ENCODE data around the gene MT1X. TPM values are rescaled to one million over a fixed set of nuclear protein-coding genes. Genes with fewer than 3 reads are reported as not detected.

The MT1X gene
- total and polyA plus RNA-seq, 2 experiments from 2014 or later, result 113 to 126 TPM

GRCh38 chr16:56645311-56645710 is 37.0 kb upstream of the MT1X start:
- Histone ChIP-seq H3K27me3 (replicated peaks; ENCODE audit: insufficient read depth) (peaks cover 12% of the 10 kb centered on the region), H3K9ac (no peak overlapping the region), H4K20me1 (ENCODE audit: insufficient read depth) (no peaks in the 10 kb centered on the region), H3F3A (ENCODE audit: insufficient read depth) (no peaks in the 10 kb centered on the region), H3K27ac (no peak overlapping the region), H2AFZ (no peak overlapping the region), H3K9me3 (ENCODE audit: low read depth) (no peaks in the 10 kb centered on the region), H3K4me2 (ENCODE audit: unreplicated experiment) (no peak overlapping the region), H3K4me3 (no peak overlapping the region), H3K4me1 (ENCODE audit: insufficient read depth) (no peaks in the 10 kb centered on the region), H3K79me2 (ENCODE audit: insufficient read depth) (no peaks in the 10 kb centered on the region), H3K9me2 (ENCODE audit: insufficient read depth) (no peaks in the 10 kb centered on the region), H3K36me3 (ENCODE audit: low read depth) (no peaks in the 10 kb centered on the region)
- no peak for DNase-seq
- in situ Hi-C loops (cut with MboI), result no loop called here
- WGBS, 2 experiments (ENCODE audit: low coverage in 1 of 2, low lambda C conversion rate in 2 of 2, missing lambda C conversion rate in 2 of 2), result 56 to 70% methylated on average over 1 of the region's 1 CpG
- TF ChIP-seq EZH2 (IDR thresholded peaks at IDR 0.05; ENCODE audit: insufficient read depth, poor library complexity, severe bottlenecking), result no peak
- TF ChIP-seq EZH2phosphoT487 (IDR thresholded peaks at IDR 0.05; ENCODE audit: insufficient read depth, low read depth), result no peak

GRCh38 chr16:56645838-56646237 is 36.4 kb upstream of the MT1X start:
- TF ChIP-seq EZH2 (IDR thresholded peaks at IDR 0.05; ENCODE audit: insufficient read depth, poor library complexity, severe bottlenecking), result no peak
- no peak for TF ChIP-seq EZH2phosphoT487 (IDR thresholded peaks at IDR 0.05; ENCODE audit: insufficient read depth, low read depth)
- Histone ChIP-seq H3K4me2 (ENCODE audit: unreplicated experiment) (no peak overlapping the region), H3K9ac (no peak overlapping the region), H3K27me3 (replicated peaks; ENCODE audit: insufficient read depth) (peaks cover 12% of the 10 kb centered on the region), H3K36me3 (ENCODE audit: low read depth) (no peaks in the 10 kb centered on the region), H3K79me2 (ENCODE audit: insufficient read depth) (no peaks in the 10 kb centered on the region), H3K27ac (no peak overlapping the region), H3K9me3 (ENCODE audit: low read depth) (no peaks in the 10 kb centered on the region), H3K9me2 (ENCODE audit: insufficient read depth) (no peaks in the 10 kb centered on the region), H3K4me3 (no peak overlapping the region), H2AFZ (no peak overlapping the region), H3K4me1 (ENCODE audit: insufficient read depth) (no peaks in the 10 kb centered on the region), H3F3A (ENCODE audit: insufficient read depth) (no peaks in the 10 kb centered on the region), H4K20me1 (ENCODE audit: insufficient read depth) (no peaks in the 10 kb centered on the region)
- in situ Hi-C loops (cut with MboI), result no loop called here
- DNase-seq, result no peak
- 0% methylated on average over 1 of the region's 1 CpG for WGBS, 2 experiments (ENCODE audit: low coverage in 1 of 2, low lambda C conversion rate in 2 of 2, missing lambda C conversion rate in 2 of 2)

- no peak overlapping the region for H3K9ac ChIP-seq
- no peak for TF ChIP-seq EZH2 (IDR thresholded peaks at IDR 0.05; ENCODE audit: insufficient read depth, poor library complexity, severe bottlenecking)
- TF ChIP-seq EZH2phosphoT487 (IDR thresholded peaks at IDR 0.05; ENCODE audit: insufficient read depth, low read depth), result no peak
- H3K27me3 ChIP-seq (replicated peaks; ENCODE audit: insufficient read depth), result peaks cover 12% of the 10 kb centered on the region
- in situ Hi-C loops (cut with MboI), result no loop called here
- no peaks in the 10 kb centered on the region for H3K9me3 ChIP-seq (ENCODE audit: low read depth)
- no peaks in the 10 kb centered on the region for H3K9me2 ChIP-seq (ENCODE audit: insufficient read depth)
- H3K4me1 ChIP-seq (ENCODE audit: insufficient read depth), result no peaks in the 10 kb centered on the region
- H3K27ac ChIP-seq, result no peak overlapping the region
- no peaks in the 10 kb centered on the region for H3K79me2 ChIP-seq (ENCODE audit: insufficient read depth)
- no peak overlapping the region for H3K4me2 ChIP-seq (ENCODE audit: unreplicated experiment)
- no peaks in the 10 kb centered on the region for H4K20me1 ChIP-seq (ENCODE audit: insufficient read depth)
- 34 to 42% methylated on average over 22 to 30 of the region's 33 CpGs for WGBS, 2 experiments (ENCODE audit: low coverage in 1 of 2, low lambda C conversion rate in 2 of 2, missing lambda C conversion rate in 2 of 2)
- H2AFZ ChIP-seq, result no peak overlapping the region
- no peaks in the 10 kb centered on the region for H3F3A ChIP-seq (ENCODE audit: insufficient read depth)
- no peaks in the 10 kb centered on the region for H3K36me3 ChIP-seq (ENCODE audit: low read depth)
- no peak for DNase-seq
- no peak overlapping the region for H3K4me3 ChIP-seq
Observed at GRCh38 chr16:56647641-56648431, 34.4 kb upstream of the MT1X start.

DNA sequence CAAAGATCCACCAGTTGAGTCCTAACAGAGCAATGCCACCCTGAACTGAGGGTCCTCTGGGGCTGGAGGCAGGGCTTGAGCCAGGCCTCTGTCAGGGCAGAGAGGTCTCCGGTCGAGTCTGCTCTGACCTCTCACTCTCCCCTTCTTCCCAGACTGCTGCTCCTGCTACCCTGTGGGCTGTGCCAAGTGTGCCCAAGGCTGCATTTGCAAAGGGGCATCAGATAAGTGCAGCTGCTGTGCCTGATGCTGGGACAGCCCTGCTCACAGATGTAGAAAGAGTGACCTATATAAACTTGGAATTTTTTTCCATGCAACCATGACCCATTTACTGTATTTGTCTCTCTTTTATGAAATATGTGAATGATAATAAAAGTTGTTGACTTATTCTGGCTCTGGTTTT is 33.0 kb upstream of the MT1X start:
- Histone ChIP-seq H3F3A (ENCODE audit: insufficient read depth) (no peaks in the 10 kb centered on the region), H3K27ac (no peak overlapping the region), H4K20me1 (ENCODE audit: insufficient read depth) (no peaks in the 10 kb centered on the region), H3K9me3 (ENCODE audit: low read depth) (no peaks in the 10 kb centered on the region), H3K4me1 (ENCODE audit: insufficient read depth) (no peaks in the 10 kb centered on the region), H3K36me3 (ENCODE audit: low read depth) (no peaks in the 10 kb centered on the region), H3K79me2 (ENCODE audit: insufficient read depth) (no peaks in the 10 kb centered on the region), H3K4me2 (ENCODE audit: unreplicated experiment) (no peak overlapping the region), H3K9me2 (ENCODE audit: insufficient read depth) (no peaks in the 10 kb centered on the region), H2AFZ (no peak overlapping the region), H3K9ac (no peak overlapping the region), H3K4me3 (no peak overlapping the region), H3K27me3 (replicated peaks; ENCODE audit: insufficient read depth) (peaks cover 12% of the 10 kb centered on the region)
- 82 to 100% methylated on average over 2 of the region's 2 CpGs for WGBS, 2 experiments (ENCODE audit: low coverage in 1 of 2, low lambda C conversion rate in 2 of 2, missing lambda C conversion rate in 2 of 2)
- in situ Hi-C loops (cut with MboI), result no loop called here
- TF ChIP-seq EZH2 (IDR thresholded peaks at IDR 0.05; ENCODE audit: insufficient read depth, poor library complexity, severe bottlenecking), result no peak
- TF ChIP-seq EZH2phosphoT487 (IDR thresholded peaks at IDR 0.05; ENCODE audit: insufficient read depth, low read depth), result no peak
- DNase-seq, result no peak

Data from GM23248 (cell line).